ENCODE results near the gene S100A5.

DNA sequence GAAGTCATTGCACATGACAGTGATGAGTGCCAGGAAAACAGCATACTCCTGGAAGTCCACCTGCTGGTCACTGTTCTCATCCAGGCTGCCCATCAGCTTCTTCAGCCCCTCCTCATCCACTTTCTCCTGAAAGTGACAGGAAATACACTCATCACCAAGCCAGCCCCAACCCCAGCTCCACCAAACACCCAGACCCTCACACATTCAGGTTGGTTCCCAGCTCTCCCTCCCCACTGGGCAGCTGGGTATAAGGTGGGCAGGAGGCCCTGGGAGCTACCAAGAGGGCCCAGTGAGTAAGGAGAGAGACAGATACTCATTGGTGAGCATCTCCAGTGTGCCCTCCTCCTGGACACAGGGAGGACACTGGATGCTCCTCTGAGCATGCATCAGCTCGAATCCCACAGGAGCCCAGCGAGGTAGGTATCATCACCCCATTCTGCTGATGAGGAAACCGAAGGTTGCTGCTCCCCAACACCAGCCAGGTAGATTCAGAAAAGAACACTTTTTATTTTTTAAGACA, 20.8 kb upstream of the S100A5 start:
- TF ChIP-seq, protein P1, sequence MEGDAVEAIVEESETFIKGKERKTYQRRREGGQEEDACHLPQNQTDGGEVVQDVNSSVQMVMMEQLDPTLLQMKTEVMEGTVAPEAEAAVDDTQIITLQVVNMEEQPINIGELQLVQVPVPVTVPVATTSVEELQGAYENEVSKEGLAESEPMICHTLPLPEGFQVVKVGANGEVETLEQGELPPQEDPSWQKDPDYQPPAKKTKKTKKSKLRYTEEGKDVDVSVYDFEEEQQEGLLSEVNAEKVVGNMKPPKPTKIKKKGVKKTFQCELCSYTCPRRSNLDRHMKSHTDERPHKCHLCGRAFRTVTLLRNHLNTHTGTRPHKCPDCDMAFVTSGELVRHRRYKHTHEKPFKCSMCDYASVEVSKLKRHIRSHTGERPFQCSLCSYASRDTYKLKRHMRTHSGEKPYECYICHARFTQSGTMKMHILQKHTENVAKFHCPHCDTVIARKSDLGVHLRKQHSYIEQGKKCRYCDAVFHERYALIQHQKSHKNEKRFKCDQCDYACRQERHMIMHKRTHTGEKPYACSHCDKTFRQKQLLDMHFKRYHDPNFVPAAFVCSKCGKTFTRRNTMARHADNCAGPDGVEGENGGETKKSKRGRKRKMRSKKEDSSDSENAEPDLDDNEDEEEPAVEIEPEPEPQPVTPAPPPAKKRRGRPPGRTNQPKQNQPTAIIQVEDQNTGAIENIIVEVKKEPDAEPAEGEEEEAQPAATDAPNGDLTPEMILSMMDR (IDR thresholded peaks at IDR 0.05) = no peak
- TF ChIP-seq POLR2A (IDR thresholded peaks at IDR 0.05) = no peak

Data from body of pancreas (tissue), 4 donors.